Measurements from ENCODE around the gene THADA. TPM values are rescaled to one million over a fixed set of nuclear protein-coding genes. Genes with fewer than 3 reads are reported as not detected.

Gene THADA
- total RNA-seq, 1 experiment from 2014 or later: 20.1 TPM

DNA sequence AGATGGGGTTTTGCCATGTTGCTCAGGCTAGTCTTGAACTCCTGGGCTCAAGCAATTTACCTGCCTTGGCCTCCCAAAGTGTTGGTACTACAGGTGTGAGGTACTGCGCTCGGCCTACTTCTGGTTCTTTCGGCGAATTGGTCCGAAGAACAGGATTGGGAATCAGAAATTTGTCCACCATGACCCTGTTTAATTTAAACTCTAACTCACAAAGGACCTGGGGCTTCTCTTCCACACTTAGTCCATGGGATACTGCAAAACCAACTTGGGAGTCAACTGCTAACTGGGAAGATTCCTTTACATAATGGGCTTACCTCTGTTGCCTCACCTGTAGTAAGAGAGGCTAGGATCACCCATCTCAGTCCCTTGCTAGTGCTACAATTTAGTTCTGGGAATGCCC lies 289.6 kb downstream of the THADA start:
- H2AK5ac ChIP-seq (ENCODE audit: insufficient read length, low read length): no peak overlapping the region
- no peaks in the 10 kb centered on the region for H3K79me2 ChIP-seq (ENCODE audit: insufficient read depth, low read length)
- no peak for DNase-seq
- Mint-ChIP-seq H3K36me3 (ENCODE audit: insufficient read depth in 1 of 3, low read depth in 3 of 3) (no peaks in the 10 kb centered on the region), H3K27ac (peak overlapping the region in 1 of 3 experiments; percentile 74; a peak in 2 of 7 replicates), H3K27me3 (ENCODE audit: low read depth) (no peaks in the 10 kb centered on the region), H3K9me3 (no peaks in the 10 kb centered on the region), H3K4me1 (peaks cover 9 to 12% of the 10 kb centered on the region in 2 experiments), H3K4me3 (no peak overlapping the region)
- H3K14ac ChIP-seq (ENCODE audit: insufficient read depth, low read length): no peak overlapping the region
- H3K4me2 ChIP-seq (ENCODE audit: insufficient read depth, insufficient read length, low read length): no peak overlapping the region
- no CpG with 5 or more reads among the region's 5 CpGs for WGBS (ENCODE audit: extremely low coverage, insufficient read length, low lambda C conversion rate)
- H3K56ac ChIP-seq (ENCODE audit: insufficient read length, low read depth, low read length): no peak overlapping the region
- no peak overlapping the region for H2BK5ac ChIP-seq (ENCODE audit: insufficient read length, low read length)
- no peaks in the 10 kb centered on the region for H4K20me1 ChIP-seq (ENCODE audit: control insufficient read depth, insufficient read depth, insufficient read length)
- no peak overlapping the region for H4K91ac ChIP-seq (ENCODE audit: insufficient read length, low read depth, low read length)
- no peak overlapping the region for H3K9ac ChIP-seq (ENCODE audit: extremely low read depth, insufficient read length, low read length)
- H4K8ac ChIP-seq (replicated peaks; ENCODE audit: insufficient read length, low read depth, low read length): no peak overlapping the region
- H3K23ac ChIP-seq (ENCODE audit: insufficient read length, low read depth, low read length): no peak overlapping the region
- H4K5ac ChIP-seq (ENCODE audit: insufficient read length, low read depth, low read length): no peak overlapping the region
- no peaks in the 10 kb centered on the region for H3K23me2 ChIP-seq (ENCODE audit: insufficient read length, low read depth, low read length, poor library complexity, severe bottlenecking)
- H3K4me1 ChIP-seq (ENCODE audit: insufficient read depth, low read length): no peaks in the 10 kb centered on the region
- H3K18ac ChIP-seq (ENCODE audit: insufficient read length, low read depth, low read length): no peak overlapping the region
- TF ChIP-seq, protein P1, sequence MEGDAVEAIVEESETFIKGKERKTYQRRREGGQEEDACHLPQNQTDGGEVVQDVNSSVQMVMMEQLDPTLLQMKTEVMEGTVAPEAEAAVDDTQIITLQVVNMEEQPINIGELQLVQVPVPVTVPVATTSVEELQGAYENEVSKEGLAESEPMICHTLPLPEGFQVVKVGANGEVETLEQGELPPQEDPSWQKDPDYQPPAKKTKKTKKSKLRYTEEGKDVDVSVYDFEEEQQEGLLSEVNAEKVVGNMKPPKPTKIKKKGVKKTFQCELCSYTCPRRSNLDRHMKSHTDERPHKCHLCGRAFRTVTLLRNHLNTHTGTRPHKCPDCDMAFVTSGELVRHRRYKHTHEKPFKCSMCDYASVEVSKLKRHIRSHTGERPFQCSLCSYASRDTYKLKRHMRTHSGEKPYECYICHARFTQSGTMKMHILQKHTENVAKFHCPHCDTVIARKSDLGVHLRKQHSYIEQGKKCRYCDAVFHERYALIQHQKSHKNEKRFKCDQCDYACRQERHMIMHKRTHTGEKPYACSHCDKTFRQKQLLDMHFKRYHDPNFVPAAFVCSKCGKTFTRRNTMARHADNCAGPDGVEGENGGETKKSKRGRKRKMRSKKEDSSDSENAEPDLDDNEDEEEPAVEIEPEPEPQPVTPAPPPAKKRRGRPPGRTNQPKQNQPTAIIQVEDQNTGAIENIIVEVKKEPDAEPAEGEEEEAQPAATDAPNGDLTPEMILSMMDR (conservative IDR thresholded peaks at IDR 0.05): no peak
- H2BK15ac ChIP-seq (ENCODE audit: low read depth, low read length): no peak overlapping the region
- H2BK12ac ChIP-seq (ENCODE audit: insufficient read length, low read depth, low read length): no peak overlapping the region
- no peak overlapping the region for H3K4ac ChIP-seq (ENCODE audit: low read depth, low read length)
- no peak overlapping the region for H2BK120ac ChIP-seq (ENCODE audit: low read depth, low read length, poor library complexity, severe bottlenecking)
- no peak overlapping the region for H2BK20ac ChIP-seq (ENCODE audit: low read depth, low read length, poor library complexity, severe bottlenecking)
- no peak overlapping the region for H3K27ac ChIP-seq (ENCODE audit: insufficient read length, low read depth, low read length)
- no peaks in the 10 kb centered on the region for H3K27me3 ChIP-seq (ENCODE audit: insufficient read depth, low read length)
- H2AFZ ChIP-seq (ENCODE audit: low read length): no peak overlapping the region
- H3T11ph ChIP-seq (ENCODE audit: low read length): no peak overlapping the region
- H3K9me3 ChIP-seq (ENCODE audit: control insufficient read depth, low read depth, low read length): no peaks in the 10 kb centered on the region
- H3K79me1 ChIP-seq (ENCODE audit: insufficient read depth, low read depth, low read length, poor library complexity, severe bottlenecking): no peaks in the 10 kb centered on the region

Data from H9 (cell line).